Activated CD4-positive, alpha-beta T cell treated with anti-CD3 and anti-CD28 coated beads, Interleukin-2, amount 50 U/mL, for 24 hours (primary cell): Measurements from ENCODE around the gene SLC34A1.

Experiments
- DNase-seq, 2 donors: peaks; one replicate each; pipeline ENCODE4 v3.0.0-alpha.2; 2020; ENCODE audit warnings: low read depth in 1 of 2, low spot score in 1 of 2

The SLC34A1 gene

GRCh38 chr5:177386542-177386941 lies 2.3 kb downstream of the SLC34A1 start:
- DNase-seq: no peak

- no peak for DNase-seq
These were observed 3.2 kb downstream of the SLC34A1 start for GRCh38 chr5:177387405-177387804.

GRCh38 chr5:177388521-177389052 lies 4.4 kb downstream of the SLC34A1 start:
- no peak for DNase-seq

GRCh38 chr5:177389241-177390169 lies 5.3 kb downstream of the SLC34A1 start:
- peak; percentile 21 to 54 for DNase-seq

- peak; percentile 76 to 83 for DNase-seq
These were observed 6.4 kb downstream of the SLC34A1 start for GRCh38 chr5:177390363-177391300.

GRCh38 chr5:177392765-177393164 lies 8.5 kb downstream of the SLC34A1 start:
- no peak for DNase-seq

GRCh38 chr5:177393206-177393765 lies 9.1 kb downstream of the SLC34A1 start:
- DNase-seq: no peak

- DNase-seq: no peak
These were observed 9.8 kb downstream of the SLC34A1 start for GRCh38 chr5:177393990-177394389.

- DNase-seq: no peak
These were observed 11.8 kb downstream of the SLC34A1 start for GRCh38 chr5:177396078-177396477.

GRCh38 chr5:177396807-177397206 lies 12.6 kb downstream of the SLC34A1 start:
- DNase-seq: no peak

- DNase-seq: no peak
These were observed 13.7 kb downstream of the SLC34A1 start for GRCh38 chr5:177397875-177398390.

- no peak for DNase-seq
These were observed 16.0 kb downstream of the SLC34A1 start, which contains the start of gene PFN3 for GRCh38 chr5:177399997-177400868. Gene PFN3 (minus strand): TSS chr5:177400661. CDS start chr5:177400576, 85 bp downstream.

GRCh38 chr5:177402271-177403043 lies 18.2 kb downstream of the SLC34A1 start:
- peak; percentile 36 to 65 for DNase-seq

GRCh38 chr5:177403102-177403791 lies 19.0 kb downstream of the SLC34A1 start:
- DNase-seq: peak in 1 of 2 donors; percentile 25

- peak; percentile 69 to 76 for DNase-seq
These were observed 19.8 kb downstream of the SLC34A1 start for GRCh38 chr5:177403792-177404640.

GRCh38 chr5:177404641-177405179 lies 20.5 kb downstream of the SLC34A1 start:
- DNase-seq: no peak

- no peak for DNase-seq
These were observed 21.1 kb downstream of the SLC34A1 start for GRCh38 chr5:177405312-177405711.
